ENCODE measurements around the gene RPS6KA3. TPM values are rescaled to one million over a fixed set of nuclear protein-coding genes. Genes with fewer than 3 reads are reported as not detected.

RPS6KA3 gene
- total and polyA plus RNA-seq, 4 donors, result 18.5 to 44.9 (median 27.8) TPM

DNA sequence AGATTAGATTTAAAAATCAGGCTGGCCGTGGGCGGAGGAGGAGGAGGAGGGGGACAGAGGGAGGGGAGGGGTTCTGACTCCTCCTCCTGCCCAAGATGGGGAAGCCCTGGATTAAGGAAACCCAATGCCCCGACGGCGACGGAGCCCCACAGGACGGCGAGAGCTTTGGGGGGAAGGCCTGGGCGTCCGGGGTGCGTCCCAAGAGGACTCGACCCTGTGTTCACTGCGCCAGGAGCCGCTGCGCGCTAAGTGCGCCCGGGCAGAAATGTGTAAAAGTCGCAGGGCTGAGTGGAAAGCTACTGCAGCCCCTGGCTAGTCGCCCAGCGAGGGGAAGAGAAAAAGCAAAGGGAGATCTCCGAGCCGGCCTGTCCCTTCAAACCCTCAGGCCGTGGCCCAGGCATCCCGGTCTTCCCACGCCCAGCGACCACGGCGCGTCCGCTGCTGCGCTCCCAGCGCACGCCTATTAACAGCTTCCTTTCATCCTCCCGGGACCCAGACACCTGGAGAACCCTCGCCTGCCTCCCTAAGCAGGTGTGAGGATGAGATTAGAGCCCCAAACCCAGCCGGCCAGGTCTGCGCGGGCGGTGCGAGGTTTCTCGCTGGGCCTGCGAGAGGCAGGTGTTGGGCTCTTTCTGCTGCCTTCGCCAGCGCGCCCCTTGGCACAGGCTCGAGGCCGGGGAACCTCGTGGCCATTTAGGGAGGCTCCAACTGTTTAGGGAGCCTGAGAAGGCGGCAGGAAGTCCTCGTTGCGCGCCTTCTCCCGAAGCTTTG is 1.4 kb upstream of the RPS6KA3 start:
- H3K9me3 ChIP-seq (ENCODE audit: control insufficient read depth, insufficient read depth, low read length), result no peaks in the 10 kb centered on the region
- WGBS (ENCODE audit: insufficient coverage), result 28% methylated on average over 48 of the region's 54 CpGs
- H3K4me3 ChIP-seq (ENCODE audit: low read depth, low read length), result peak overlapping the region; percentile 77
- peak overlapping the region; percentile 82 for H3K27ac ChIP-seq (ENCODE audit: low read depth, low read length)
- peak in 3 of 6 donors; percentile 31 to 55 (median 44) for DNase-seq (ENCODE audit: low read depth in 4 of 6, low spot score in 6 of 6)
- peaks cover 9% of the 10 kb centered on the region for H3K4me1 ChIP-seq (ENCODE audit: control insufficient read depth, insufficient read depth, low read length)
- H3K27me3 ChIP-seq (ENCODE audit: control insufficient read depth, insufficient read depth, low read length), result peaks cover 34% of the 10 kb centered on the region
- H3K36me3 ChIP-seq (ENCODE audit: control insufficient read depth, insufficient read depth, low read length), result no peaks in the 10 kb centered on the region

DNA sequence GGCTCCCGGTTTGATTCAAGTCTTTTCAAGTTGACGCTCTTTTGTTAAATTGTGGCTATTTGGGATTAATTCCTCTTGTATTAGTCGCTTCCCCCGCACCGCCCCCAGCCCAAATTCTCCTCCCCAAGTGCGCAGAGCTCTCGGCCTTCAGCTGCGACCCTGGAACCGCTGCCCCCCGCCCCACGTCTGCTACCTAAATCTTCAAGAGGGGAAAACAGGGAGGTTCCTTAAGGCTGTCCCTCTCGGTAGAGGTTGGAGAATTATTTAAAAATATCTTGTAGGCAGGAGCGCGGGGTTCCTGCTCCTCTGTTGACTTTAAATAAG is 860 bp upstream of the RPS6KA3 start:
- H3K27me3 ChIP-seq (ENCODE audit: control insufficient read depth, insufficient read depth, low read length), result peaks cover 32% of the 10 kb centered on the region
- H3K4me1 ChIP-seq (ENCODE audit: control insufficient read depth, insufficient read depth, low read length), result peaks cover 9% of the 10 kb centered on the region
- peak overlapping the region; percentile 82 for H3K27ac ChIP-seq (ENCODE audit: low read depth, low read length)
- 14% methylated on average over 3 of the region's 14 CpGs for WGBS (ENCODE audit: insufficient coverage)
- H3K36me3 ChIP-seq (ENCODE audit: control insufficient read depth, insufficient read depth, low read length), result no peaks in the 10 kb centered on the region
- DNase-seq (ENCODE audit: low read depth in 4 of 6, low spot score in 6 of 6), result no peak
- H3K4me3 ChIP-seq (ENCODE audit: low read depth, low read length), result peak overlapping the region; percentile 77
- H3K9me3 ChIP-seq (ENCODE audit: control insufficient read depth, insufficient read depth, low read length), result no peaks in the 10 kb centered on the region

DNA sequence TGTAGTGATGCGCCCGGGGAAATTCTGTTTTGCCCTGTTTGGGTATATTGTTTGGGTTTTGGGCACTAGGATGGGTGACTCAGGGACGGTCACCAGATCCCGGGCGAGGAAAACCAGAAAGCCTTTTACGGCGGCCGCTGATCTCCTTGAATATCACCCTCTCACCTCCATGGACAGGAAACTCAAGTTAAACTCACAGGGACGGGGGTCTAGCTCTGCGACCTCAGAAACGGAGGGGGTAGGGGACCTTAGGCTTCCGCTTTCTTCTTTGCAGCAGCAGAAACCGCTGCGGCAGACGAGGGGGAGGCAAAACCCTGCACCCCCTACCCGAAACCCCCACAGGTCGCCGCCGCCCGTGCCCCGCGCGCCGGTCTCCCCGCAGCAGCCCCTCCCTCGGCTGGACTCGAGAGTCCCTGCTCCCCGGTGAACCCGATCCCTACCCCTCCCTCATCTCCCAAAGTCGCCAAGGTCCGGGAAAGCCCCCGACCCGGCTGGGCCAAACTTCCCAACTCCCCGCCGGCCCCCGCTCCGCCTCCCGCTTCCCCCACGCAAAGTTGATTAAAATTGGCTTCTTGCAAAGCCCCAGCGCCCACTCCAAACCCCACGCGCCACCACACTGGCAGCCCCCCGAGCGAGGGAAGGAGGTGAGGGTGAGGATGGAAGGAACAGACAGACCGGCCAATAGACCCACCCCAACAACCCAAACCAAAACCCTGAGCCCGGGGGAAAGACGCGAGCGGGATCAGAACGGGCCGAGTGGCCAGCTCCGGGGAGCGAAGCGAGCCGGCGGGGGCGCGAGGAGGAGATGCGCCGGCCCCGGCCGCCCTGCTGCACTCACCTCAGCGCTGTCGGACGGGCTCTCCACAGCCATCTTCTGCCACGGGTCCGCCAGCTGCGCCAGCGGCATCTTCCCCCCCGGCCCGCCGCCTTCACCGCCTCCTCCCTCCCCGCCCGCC is 705 bp downstream of the RPS6KA3 start:
- H3K9me3 ChIP-seq (ENCODE audit: control insufficient read depth, insufficient read depth, low read length), result no peaks in the 10 kb centered on the region
- WGBS (ENCODE audit: insufficient coverage), result 24% methylated on average over 65 of the region's 75 CpGs
- peaks cover 32% of the 10 kb centered on the region for H3K27me3 ChIP-seq (ENCODE audit: control insufficient read depth, insufficient read depth, low read length)
- peak overlapping the region; percentile 79 for H3K27ac ChIP-seq (ENCODE audit: low read depth, low read length)
- no peaks in the 10 kb centered on the region for H3K36me3 ChIP-seq (ENCODE audit: control insufficient read depth, insufficient read depth, low read length)
- H3K4me1 ChIP-seq (ENCODE audit: control insufficient read depth, insufficient read depth, low read length), result peaks cover 9% of the 10 kb centered on the region
- H3K4me3 ChIP-seq (ENCODE audit: low read depth, low read length), result peak overlapping the region; percentile 59
- peak in 2 of 6 donors; percentile 38 for DNase-seq (ENCODE audit: low read depth in 4 of 6, low spot score in 6 of 6)

DNA sequence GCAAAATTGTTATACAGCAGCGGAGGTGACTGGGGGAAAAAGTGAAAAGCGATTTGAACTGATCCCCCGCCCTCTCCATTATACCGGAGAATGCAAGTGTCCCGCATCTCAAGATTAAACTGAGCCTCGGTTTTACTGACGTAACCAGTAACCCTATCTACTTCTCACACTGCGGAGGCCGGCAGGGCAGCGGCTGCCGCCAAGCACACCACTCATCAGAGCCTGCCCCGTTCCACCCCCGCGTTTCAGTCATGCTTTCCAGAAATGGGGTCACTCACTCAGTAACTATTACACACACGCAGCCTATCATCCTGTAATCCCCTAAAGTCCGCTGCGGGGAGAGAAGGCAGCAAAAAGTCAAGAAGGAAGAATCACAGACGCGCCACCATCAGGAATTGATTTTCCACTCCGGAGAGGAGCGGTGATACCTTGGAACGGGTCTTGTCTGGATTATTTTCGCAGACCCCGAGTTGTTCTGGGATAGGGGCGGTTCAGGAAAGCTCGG is 1.4 kb downstream of the RPS6KA3 start:
- no peaks in the 10 kb centered on the region for H3K36me3 ChIP-seq (ENCODE audit: control insufficient read depth, insufficient read depth, low read length)
- H3K27ac ChIP-seq (ENCODE audit: low read depth, low read length), result peak overlapping the region; percentile 79
- H3K4me3 ChIP-seq (ENCODE audit: low read depth, low read length), result peak overlapping the region; percentile 59
- 16% methylated on average over 26 of the region's 26 CpGs for WGBS (ENCODE audit: insufficient coverage)
- peaks cover 28% of the 10 kb centered on the region for H3K27me3 ChIP-seq (ENCODE audit: control insufficient read depth, insufficient read depth, low read length)
- no peaks in the 10 kb centered on the region for H3K9me3 ChIP-seq (ENCODE audit: control insufficient read depth, insufficient read depth, low read length)
- H3K4me1 ChIP-seq (ENCODE audit: control insufficient read depth, insufficient read depth, low read length), result peaks cover 9% of the 10 kb centered on the region
- DNase-seq (ENCODE audit: low read depth in 4 of 6, low spot score in 6 of 6), result peak in 2 of 6 donors; percentile 39 to 53

DNA sequence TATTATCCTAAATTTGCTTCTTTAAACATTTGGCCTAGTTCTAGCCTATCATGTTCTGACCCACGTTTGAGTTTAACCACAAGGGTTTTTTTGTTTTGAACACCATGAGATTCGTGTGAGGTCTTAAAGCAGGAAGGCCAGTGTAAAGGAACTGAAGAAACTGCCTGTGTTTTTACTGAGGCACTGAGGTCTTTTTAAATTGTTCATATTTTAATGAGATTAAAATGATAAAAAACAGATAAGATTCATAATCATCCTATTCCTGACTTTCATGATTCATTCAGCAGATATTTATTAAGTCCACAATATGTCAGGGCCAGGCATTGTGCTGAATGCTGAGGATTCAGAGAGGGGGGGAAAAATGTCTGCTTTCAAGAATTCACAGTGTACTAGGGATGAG is 3.2 kb downstream of the RPS6KA3 start:
- Histone ChIP-seq H3K4me1 (ENCODE audit: control insufficient read depth, insufficient read depth, low read length) (peaks cover 9% of the 10 kb centered on the region), H3K9me3 (ENCODE audit: control insufficient read depth, insufficient read depth, low read length) (no peaks in the 10 kb centered on the region), H3K4me3 (ENCODE audit: low read depth, low read length) (no peak overlapping the region), H3K36me3 (ENCODE audit: control insufficient read depth, insufficient read depth, low read length) (no peaks in the 10 kb centered on the region), H3K27me3 (ENCODE audit: control insufficient read depth, insufficient read depth, low read length) (peaks cover 24% of the 10 kb centered on the region), H3K27ac (ENCODE audit: low read depth, low read length) (no peak overlapping the region)
- no CpG with 5 or more reads among the region's 2 CpGs for WGBS (ENCODE audit: insufficient coverage)
- peak in 1 of 6 donors; percentile 2 for DNase-seq (ENCODE audit: low read depth in 4 of 6, low spot score in 6 of 6)

DNA sequence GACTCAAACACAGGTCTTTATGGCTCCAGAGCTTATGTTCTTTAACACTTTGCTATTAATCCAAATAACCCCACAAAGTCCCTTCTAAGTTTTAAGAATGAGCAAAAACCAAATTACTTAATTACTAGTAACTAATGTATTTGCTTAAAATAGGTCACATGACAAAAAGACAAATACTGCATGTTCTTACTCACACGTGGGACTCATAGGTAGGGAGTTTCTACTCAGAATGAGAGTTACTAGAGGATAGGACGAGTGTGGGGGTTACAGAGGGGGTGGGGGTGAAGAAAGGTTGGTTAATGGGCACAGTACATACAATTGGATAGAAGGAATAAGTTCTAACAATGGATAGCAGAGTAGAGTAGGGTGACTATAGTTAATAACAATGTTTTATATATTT is 5.8 kb downstream of the RPS6KA3 start:
- H3K4me3 ChIP-seq (ENCODE audit: low read depth, low read length), result no peak overlapping the region
- WGBS (ENCODE audit: insufficient coverage), result 33% methylated on average over 1 of the region's 2 CpGs
- peaks cover 11% of the 10 kb centered on the region for H3K27me3 ChIP-seq (ENCODE audit: control insufficient read depth, insufficient read depth, low read length)
- H3K4me1 ChIP-seq (ENCODE audit: control insufficient read depth, insufficient read depth, low read length), result no peaks in the 10 kb centered on the region
- no peaks in the 10 kb centered on the region for H3K36me3 ChIP-seq (ENCODE audit: control insufficient read depth, insufficient read depth, low read length)
- H3K27ac ChIP-seq (ENCODE audit: low read depth, low read length), result no peak overlapping the region
- H3K9me3 ChIP-seq (ENCODE audit: control insufficient read depth, insufficient read depth, low read length), result no peaks in the 10 kb centered on the region
- DNase-seq (ENCODE audit: low read depth in 4 of 6, low spot score in 6 of 6), result no peak

DNA sequence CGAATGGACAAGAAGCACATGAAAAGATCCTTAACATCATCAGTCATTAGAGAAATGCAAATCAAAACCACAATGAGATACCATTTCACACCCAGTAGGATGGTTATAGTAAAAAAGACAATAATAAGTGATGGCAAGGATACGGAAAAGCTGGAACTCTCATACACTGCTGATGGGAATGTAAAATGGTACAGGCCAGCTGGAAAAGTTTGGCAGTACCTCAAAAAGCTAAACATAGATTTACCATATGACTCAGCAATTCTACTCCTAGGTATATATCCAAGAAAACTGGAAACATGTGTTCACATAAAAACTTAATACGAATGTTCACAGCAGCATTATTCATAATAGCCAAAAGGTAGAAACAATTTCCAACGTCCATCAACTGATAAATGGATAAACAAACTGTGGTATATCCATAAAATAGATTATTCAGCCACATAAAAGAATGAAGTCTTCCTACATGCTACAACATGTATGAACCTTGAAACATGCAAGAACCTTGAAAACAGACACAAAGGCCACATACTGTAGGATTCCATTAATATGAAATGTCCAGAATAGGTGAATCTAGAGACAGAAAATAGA is 11.9 kb downstream of the RPS6KA3 start:
- Histone ChIP-seq H3K27ac (ENCODE audit: low read depth, low read length) (no peak overlapping the region), H3K4me1 (ENCODE audit: control insufficient read depth, insufficient read depth, low read length) (no peaks in the 10 kb centered on the region), H3K9me3 (ENCODE audit: control insufficient read depth, insufficient read depth, low read length) (peaks cover 1% of the 10 kb centered on the region), H3K36me3 (ENCODE audit: control insufficient read depth, insufficient read depth, low read length) (no peaks in the 10 kb centered on the region), H3K4me3 (ENCODE audit: low read depth, low read length) (no peak overlapping the region), H3K27me3 (ENCODE audit: control insufficient read depth, insufficient read depth, low read length) (no peaks in the 10 kb centered on the region)
- WGBS (ENCODE audit: insufficient coverage), result no CpG with 5 or more reads among the region's 4 CpGs
- no peak for DNase-seq (ENCODE audit: low read depth in 4 of 6, low spot score in 6 of 6)

DNA sequence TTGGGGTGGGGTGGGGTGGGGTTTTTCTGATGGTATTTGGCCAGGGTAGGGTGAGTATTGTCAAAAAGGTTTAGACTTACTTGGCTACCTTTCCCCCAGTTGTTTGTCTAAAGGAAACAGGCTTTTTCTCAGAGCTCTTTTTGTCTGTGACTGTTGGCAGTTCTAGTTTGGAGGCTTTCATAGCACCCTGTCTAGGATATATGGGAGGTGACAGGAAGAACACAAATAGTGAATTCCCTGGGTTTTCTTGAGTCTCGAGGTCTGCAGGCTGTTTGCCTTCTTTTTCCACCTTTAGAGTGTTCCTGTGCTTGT is 13.5 kb downstream of the RPS6KA3 start:
- no peaks in the 10 kb centered on the region for H3K4me1 ChIP-seq (ENCODE audit: control insufficient read depth, insufficient read depth, low read length)
- no peak for DNase-seq (ENCODE audit: low read depth in 4 of 6, low spot score in 6 of 6)
- H3K27ac ChIP-seq (ENCODE audit: low read depth, low read length), result no peak overlapping the region
- H3K36me3 ChIP-seq (ENCODE audit: control insufficient read depth, insufficient read depth, low read length), result no peaks in the 10 kb centered on the region
- H3K27me3 ChIP-seq (ENCODE audit: control insufficient read depth, insufficient read depth, low read length), result no peaks in the 10 kb centered on the region
- peaks cover 4% of the 10 kb centered on the region for H3K9me3 ChIP-seq (ENCODE audit: control insufficient read depth, insufficient read depth, low read length)
- WGBS (ENCODE audit: insufficient coverage), result no CpG with 5 or more reads among the region's 1 CpG
- no peak overlapping the region for H3K4me3 ChIP-seq (ENCODE audit: low read depth, low read length)

DNA sequence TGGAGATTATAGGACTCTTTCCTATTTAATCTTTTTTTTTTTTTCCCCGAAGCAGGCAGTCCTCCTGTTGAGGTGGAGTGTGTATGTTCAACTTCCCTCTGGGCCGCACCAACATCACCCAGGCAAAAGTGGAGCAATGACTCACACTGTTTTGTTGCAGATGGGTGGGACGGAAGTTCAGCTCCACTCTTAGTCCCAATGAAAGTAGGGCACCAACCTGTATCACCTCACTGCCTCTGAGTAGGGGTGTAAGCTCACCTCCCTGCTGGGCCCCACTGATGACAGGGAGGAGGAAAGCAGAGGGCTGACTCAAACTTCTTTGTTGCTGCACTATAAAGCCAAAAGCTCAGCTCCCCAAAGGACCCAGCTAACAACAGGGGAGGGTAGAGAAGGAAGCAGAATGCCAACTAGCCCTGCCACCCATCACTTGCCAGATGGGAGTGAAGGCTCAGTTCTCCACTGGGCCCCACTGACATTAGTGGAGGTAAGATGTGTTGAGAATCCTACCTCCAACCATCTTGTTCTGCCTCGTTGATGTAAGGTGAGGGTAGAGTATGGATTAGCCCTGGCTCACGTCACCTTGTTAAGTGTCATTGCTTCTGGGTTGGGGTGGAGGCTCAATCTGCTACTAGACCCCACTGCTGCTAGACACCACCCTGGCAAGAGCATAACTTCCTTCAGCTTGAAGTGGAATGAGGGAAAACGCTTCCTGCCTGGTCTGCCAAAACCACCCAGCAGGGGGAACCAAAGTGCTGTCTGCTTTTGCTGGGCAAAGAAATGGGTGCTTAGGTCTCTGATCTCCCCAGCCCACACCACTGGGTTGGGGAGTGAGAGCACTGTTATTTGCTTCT is 14.1 kb downstream of the RPS6KA3 start:
- Histone ChIP-seq H3K36me3 (ENCODE audit: control insufficient read depth, insufficient read depth, low read length) (no peaks in the 10 kb centered on the region), H3K4me3 (ENCODE audit: low read depth, low read length) (no peak overlapping the region), H3K27me3 (ENCODE audit: control insufficient read depth, insufficient read depth, low read length) (no peaks in the 10 kb centered on the region), H3K4me1 (ENCODE audit: control insufficient read depth, insufficient read depth, low read length) (no peaks in the 10 kb centered on the region), H3K9me3 (ENCODE audit: control insufficient read depth, insufficient read depth, low read length) (peaks cover 4% of the 10 kb centered on the region), H3K27ac (ENCODE audit: low read depth, low read length) (no peak overlapping the region)
- WGBS (ENCODE audit: insufficient coverage), result 17% methylated on average over 2 of the region's 6 CpGs
- no peak for DNase-seq (ENCODE audit: low read depth in 4 of 6, low spot score in 6 of 6)

All from spinal cord (tissue), 10 donors.